Gastrocnemius medialis (tissue), 4 donors: ENCODE data around the gene OGFOD1. TPM values are rescaled to one million over a fixed set of nuclear protein-coding genes. Genes with fewer than 3 reads are reported as not detected.

ENCODE experiments used
- ATAC-seq, 2 donors: fragments of 150-250 bp; one replicate each; pipeline ENCODE4 v1.9.1; 2016
- DNase-seq, 2 donors: peaks; one replicate each; pipeline ENCODE4 v3.0.0-alpha.2; 2019
- H3K27ac ChIP-seq, 4 donors: fragments of 200-600 bp; sonication (generic); 1 replicate in 1 of 4; 2 replicates in 3 of 4; pipeline ENCODE4 v1.5.1; 2016 to 2018; ENCODE audit warnings: mild to moderate bottlenecking in 2 of 4, moderate library complexity in 1 of 4
- H3K27me3 ChIP-seq, 3 donors: fragments of 200-600 bp; sonication (generic) in 2 of 3; 1 replicate in 1 of 3; 2 replicates in 2 of 3; pipeline versions ENCODE4 v1.5.1 to v1.6.0; 2016 to 2019; ENCODE audit warnings: mild to moderate bottlenecking in 1 of 3, moderate library complexity in 1 of 3
- H3K36me3 ChIP-seq, 2 donors: fragments of 200-600 bp; sonication (generic) in 1 of 2; one replicate each; pipeline ENCODE4 v1.5.1; 2017 to 2018
- H3K4me1 ChIP-seq, 2 donors: fragments of 200-600 bp; sonication (generic) in 1 of 2; one replicate each; pipeline ENCODE4 v1.5.1; 2016 to 2017; ENCODE audit warnings: mild to moderate bottlenecking in 2 of 2
- H3K4me3 ChIP-seq, 4 donors: fragments of 200-600 bp; sonication (generic) in 3 of 4; 1 replicate in 1 of 4; 2 replicates in 3 of 4; pipeline ENCODE4 v1.5.1; 2016 to 2019; ENCODE audit warnings: mild to moderate bottlenecking in 2 of 4
- H3K9me3 ChIP-seq, 3 donors: fragments of 200-600 bp; sonication (generic) in 2 of 3; 1 replicate in 1 of 3; 2 replicates in 2 of 3; pipeline ENCODE4 v1.5.1; 2016 to 2019
- CTCF ChIP-seq, 5 experiments: fragments of 450-650 bp in 3 of 5; fragments of 200-600 bp in 2 of 5; sonication (generic) in 2 of 5; IDR thresholded peaks in 4 of 5; conservative IDR thresholded peaks in 1 of 5; 1 replicate in 4 of 5; 2 replicates in 1 of 5; pipeline ENCODE4 v1.5.1; 2016 to 2019; ENCODE audit warnings: antibody characterized with exemption in 5 of 5, mild to moderate bottlenecking in 3 of 5, moderate library complexity in 3 of 5
- POLR2A ChIP-seq, 2 donors: fragments of 450-650 bp; IDR thresholded peaks; one replicate each; pipeline ENCODE4 v1.6.1; 2017; ENCODE audit warnings: antibody characterized with exemption in 2 of 2, mild to moderate bottlenecking in 2 of 2, moderate library complexity in 2 of 2
- in situ Hi-C, 4 donors: fragments of 200-750 bp; cut with MboI; loops; one replicate each; pipeline versions ENCODE4 v1.15.0 to v1.8.0; 2017; ENCODE audit warnings: low sequenced_read_pairs in 4 of 4
- intact Hi-C: fragments of 100-400 bp; cut with DNase I; formaldehyde crosslinking; loops from one replicate; pipeline ENCODE4 v1.15.1; 2023; ENCODE audit warnings: low total_unique reads
- total RNA-seq, 4 donors: library from RNA; depleted of rRNA; stranded (reverse); fragments of >200 nt; gene quantifications; one replicate each; pipeline versions ENCODE4 v1.1.0 to v1.2.3, GENCODE V29; 2016

Gene OGFOD1
- total RNA-seq, 4 donors from 2014 or later: 86.1 to 115 (median 92.9) TPM

GRCh38 chr16:56428091-56428490 lies 23.3 kb upstream of the OGFOD1 start:
- H3K4me3 ChIP-seq: no peak overlapping the region
- H3K4me1 ChIP-seq: peaks cover 10 to 11% of the 10 kb centered on the region in 2 donors
- DNase-seq (no peak), ATAC-seq (no peak)
- intact Hi-C loops (no loop called here), in situ Hi-C loops (no loop called here)
- no peaks in the 10 kb centered on the region for H3K36me3 ChIP-seq
- TF ChIP-seq CTCF (IDR thresholded peaks at IDR 0.05 in 4 of 5, conservative IDR thresholded peaks at IDR 0.05 in 1 of 5): no peak
- no peak for TF ChIP-seq POLR2A (IDR thresholded peaks at IDR 0.05)
- H3K27ac ChIP-seq: peak overlapping the region; percentile 11 to 92 (median 23)
- no peaks in the 10 kb centered on the region for H3K9me3 ChIP-seq
- no peaks in the 10 kb centered on the region for H3K27me3 ChIP-seq

- H3K27ac ChIP-seq: peak overlapping the region in 2 of 4 donors; percentile 4 to 27
- no peaks in the 10 kb centered on the region for H3K27me3 ChIP-seq
- H3K36me3 ChIP-seq: peaks cover 0 to 31% of the 10 kb centered on the region in 2 donors
- DNase-seq: no peak
- in situ Hi-C loops: no loop called here
- no peak overlapping the region for H3K4me3 ChIP-seq
- TF ChIP-seq CTCF (IDR thresholded peaks at IDR 0.05 in 4 of 5, conservative IDR thresholded peaks at IDR 0.05 in 1 of 5): no peak
- TF ChIP-seq POLR2A (IDR thresholded peaks at IDR 0.05): no peak
- peaks cover 0 to 4% of the 10 kb centered on the region in 2 donors for H3K4me1 ChIP-seq
- ATAC-seq: no peak
- intact Hi-C loops: no loop called here
- no peaks in the 10 kb centered on the region for H3K9me3 ChIP-seq
Measured at GRCh38 chr16:56436258-56436657, 15.1 kb upstream of the OGFOD1 start.

- ATAC-seq (no peak), DNase-seq (no peak)
- intact Hi-C loops (no loop called here), in situ Hi-C loops (no loop called here)
- Histone ChIP-seq H3K27ac (no peak overlapping the region), H3K27me3 (no peaks in the 10 kb centered on the region), H3K4me3 (no peak overlapping the region), H3K4me1 (peaks cover 0 to 4% of the 10 kb centered on the region in 2 donors), H3K9me3 (no peaks in the 10 kb centered on the region), H3K36me3 (peaks cover 0 to 40% of the 10 kb centered on the region in 2 donors)
- TF ChIP-seq POLR2A (IDR thresholded peaks at IDR 0.05) (no peak), CTCF (IDR thresholded peaks at IDR 0.05 in 4 of 5, conservative IDR thresholded peaks at IDR 0.05 in 1 of 5) (no peak)
Measured at GRCh38 chr16:56438038-56438437, 13.3 kb upstream of the OGFOD1 start.

GRCh38 chr16:56447286-56447685 lies 4.1 kb upstream of the OGFOD1 start:
- in situ Hi-C loops (no loop called here), intact Hi-C loops (no loop called here)
- Histone ChIP-seq H3K27me3 (no peaks in the 10 kb centered on the region), H3K4me1 (peaks cover 22% of the 10 kb centered on the region in 2 donors), H3K27ac (no peak overlapping the region), H3K36me3 (peaks cover 0 to 17% of the 10 kb centered on the region in 2 donors), H3K9me3 (no peaks in the 10 kb centered on the region), H3K4me3 (no peak overlapping the region)
- no peak for ATAC-seq
- TF ChIP-seq POLR2A (IDR thresholded peaks at IDR 0.05) (no peak), CTCF (IDR thresholded peaks at IDR 0.05 in 4 of 5, conservative IDR thresholded peaks at IDR 0.05 in 1 of 5) (no peak)
- no peak for DNase-seq

GRCh38 chr16:56448005-56448404 lies 3.3 kb upstream of the OGFOD1 start:
- ATAC-seq: no peak
- Histone ChIP-seq H3K36me3 (peaks cover 0 to 14% of the 10 kb centered on the region in 2 donors), H3K27ac (no peak overlapping the region), H3K27me3 (no peaks in the 10 kb centered on the region), H3K9me3 (no peaks in the 10 kb centered on the region), H3K4me1 (peaks cover 29% of the 10 kb centered on the region in 2 donors), H3K4me3 (no peak overlapping the region)
- in situ Hi-C loops: no loop called here
- no peak for DNase-seq
- intact Hi-C loops: no loop called here
- TF ChIP-seq POLR2A (IDR thresholded peaks at IDR 0.05) (no peak), CTCF (IDR thresholded peaks at IDR 0.05 in 4 of 5, conservative IDR thresholded peaks at IDR 0.05 in 1 of 5) (no peak)
